ENCODE data around the gene IFI35.
"Not testable (repeated sequence)": the region's sequence is repeated elsewhere in the genome, so short reads cannot be mapped to it uniquely, and the experiment has no call there.

IFI35 gene

DNA sequence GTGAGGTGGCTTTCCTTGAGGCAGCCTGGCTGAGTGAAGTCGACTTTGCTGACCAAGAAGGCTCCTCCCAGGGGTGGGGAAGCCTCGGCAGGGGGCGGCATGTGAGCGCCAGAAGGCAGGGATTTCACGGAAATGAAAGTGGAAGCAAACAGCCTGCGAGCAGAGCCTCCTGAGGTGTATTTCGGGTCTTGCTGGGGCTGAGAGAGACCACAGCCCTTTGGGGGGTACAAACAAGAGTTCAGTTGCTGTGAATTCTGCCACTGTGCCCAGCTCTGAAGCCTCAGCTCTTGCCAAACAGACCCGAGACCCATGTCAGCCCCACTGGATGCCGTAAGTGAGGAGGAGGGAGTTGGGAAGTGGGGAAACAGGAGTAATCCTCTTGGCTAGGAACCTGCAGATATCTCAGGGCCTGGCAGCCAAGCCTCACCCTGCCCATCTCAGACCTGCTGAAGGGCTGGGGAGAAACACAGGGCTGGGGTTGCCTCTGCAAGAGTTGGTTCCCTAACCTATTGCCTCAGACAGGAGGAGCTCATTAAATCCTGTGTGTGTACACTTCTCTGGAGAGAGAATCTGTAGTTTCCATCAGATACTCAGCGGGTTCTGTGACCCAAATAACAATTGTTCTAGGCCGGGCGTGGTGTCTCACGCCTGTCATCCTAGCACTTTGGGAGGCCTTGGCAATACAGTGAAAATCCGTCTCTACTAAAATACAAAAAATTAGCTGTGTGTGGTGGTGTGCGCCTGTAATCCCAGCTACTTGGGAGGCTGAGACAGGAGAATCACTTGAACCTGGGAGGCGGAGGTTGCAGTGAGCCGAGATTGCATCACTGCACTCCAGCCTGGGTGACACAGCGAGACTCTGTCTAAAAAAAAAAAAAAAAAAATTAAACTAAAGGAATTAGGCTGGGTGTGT is at the start of gene IFI35:
Gene IFI35 (plus strand): TSS at position 146 of the 913 bp plus-strand sequence. CDS start 164 bp downstream, at position 310.
- peak; percentile 80 for DNase-seq

DNA sequence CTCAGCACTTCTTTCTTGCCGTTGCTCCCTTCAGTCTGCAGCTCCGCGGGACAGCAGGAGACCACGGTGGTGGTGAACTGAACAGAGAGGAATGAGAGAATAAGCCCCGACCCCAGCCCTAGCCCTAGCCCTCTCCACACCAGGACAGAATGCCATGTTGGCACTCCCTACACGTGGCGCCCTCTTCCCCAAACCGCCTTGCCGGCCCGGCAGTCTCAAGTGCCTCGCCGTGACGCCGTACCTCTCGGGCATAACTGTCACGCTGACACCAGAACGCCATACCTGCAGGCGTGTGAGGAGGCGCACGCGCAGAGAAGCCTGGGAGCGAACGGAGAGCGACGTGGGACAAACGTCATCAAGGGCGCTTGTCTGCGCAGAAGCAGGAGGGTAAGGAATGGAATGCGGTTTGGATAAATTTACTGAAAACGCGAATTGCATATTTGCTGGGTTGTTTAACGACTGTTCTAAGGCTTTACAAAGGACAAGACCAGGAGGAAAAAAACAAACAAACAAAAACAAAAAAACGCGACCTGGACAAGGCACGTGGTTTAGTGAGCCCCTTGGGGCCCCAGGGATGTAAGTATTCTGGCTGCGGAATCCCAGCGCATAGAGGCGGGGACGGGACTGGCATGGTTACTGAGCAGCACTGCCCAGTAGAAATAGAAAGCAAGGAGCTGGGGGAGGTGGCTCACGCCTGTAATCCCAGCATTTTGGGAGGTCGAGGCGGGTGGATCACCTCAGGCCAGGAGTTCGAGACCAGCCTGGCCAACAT is 42.2 kb upstream of the IFI35 start, which contains the start of gene AARSD1:
Gene AARSD1 (minus strand): TSS at position 294 of the 772 bp plus-strand sequence. CDS start 14 bp downstream, at position 280.
- DNase-seq = peak; percentile 89

- no peak for DNase-seq
These were observed 38.7 kb upstream of the IFI35 start for GRCh38 chr17:42967925-42968324.

GRCh38 chr17:42969001-42969581 is 37.5 kb upstream of the IFI35 start:
- no peak for DNase-seq

GRCh38 chr17:42971589-42971988 is 35.0 kb upstream of the IFI35 start:
- no peak for DNase-seq

DNA sequence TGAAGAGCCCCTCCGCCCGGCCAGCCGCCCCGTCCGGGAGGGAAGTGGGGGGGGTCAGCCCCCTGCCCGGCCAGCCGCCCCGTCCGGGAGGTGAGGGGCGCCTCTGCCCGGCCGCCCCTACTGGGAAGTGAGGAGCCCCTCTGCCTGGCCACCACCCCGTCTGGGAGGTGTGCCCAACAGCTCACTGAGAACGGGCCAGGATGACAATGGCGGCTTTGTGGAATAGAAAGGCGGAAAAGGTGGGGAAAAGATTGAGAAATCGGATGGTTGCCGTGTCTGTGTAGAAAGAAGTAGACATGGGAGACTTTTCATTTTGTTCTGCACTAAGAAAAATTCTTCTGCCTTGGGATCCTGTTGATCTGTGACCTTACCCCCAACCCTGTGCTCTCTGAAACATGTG is 33.3 kb upstream of the IFI35 start:
- not testable (repeated sequence) for DNase-seq

DNA sequence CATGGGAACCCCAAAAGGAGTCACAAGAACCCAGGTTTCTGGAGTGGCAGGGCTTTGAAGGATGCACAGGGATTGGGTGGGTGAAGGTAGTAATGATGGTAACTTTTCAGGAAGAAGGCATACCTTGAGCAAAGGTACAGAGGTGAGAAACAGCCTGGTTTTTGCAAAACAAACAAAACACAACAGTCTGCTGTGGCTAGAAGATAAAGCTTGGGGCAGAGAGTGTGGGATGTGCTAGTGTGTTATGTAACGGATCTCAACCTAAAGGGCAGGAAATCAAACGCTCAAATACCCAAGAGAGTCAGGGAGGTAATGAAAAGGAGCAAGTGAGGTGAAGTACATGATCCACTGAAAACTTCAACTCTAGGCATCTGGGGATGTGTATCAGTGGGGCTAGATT is 31.3 kb upstream of the IFI35 start:
- DNase-seq = no peak

- DNase-seq = not testable (repeated sequence)
These were observed 30.9 kb upstream of the IFI35 start for GRCh38 chr17:42975701-42976100.

DNA sequence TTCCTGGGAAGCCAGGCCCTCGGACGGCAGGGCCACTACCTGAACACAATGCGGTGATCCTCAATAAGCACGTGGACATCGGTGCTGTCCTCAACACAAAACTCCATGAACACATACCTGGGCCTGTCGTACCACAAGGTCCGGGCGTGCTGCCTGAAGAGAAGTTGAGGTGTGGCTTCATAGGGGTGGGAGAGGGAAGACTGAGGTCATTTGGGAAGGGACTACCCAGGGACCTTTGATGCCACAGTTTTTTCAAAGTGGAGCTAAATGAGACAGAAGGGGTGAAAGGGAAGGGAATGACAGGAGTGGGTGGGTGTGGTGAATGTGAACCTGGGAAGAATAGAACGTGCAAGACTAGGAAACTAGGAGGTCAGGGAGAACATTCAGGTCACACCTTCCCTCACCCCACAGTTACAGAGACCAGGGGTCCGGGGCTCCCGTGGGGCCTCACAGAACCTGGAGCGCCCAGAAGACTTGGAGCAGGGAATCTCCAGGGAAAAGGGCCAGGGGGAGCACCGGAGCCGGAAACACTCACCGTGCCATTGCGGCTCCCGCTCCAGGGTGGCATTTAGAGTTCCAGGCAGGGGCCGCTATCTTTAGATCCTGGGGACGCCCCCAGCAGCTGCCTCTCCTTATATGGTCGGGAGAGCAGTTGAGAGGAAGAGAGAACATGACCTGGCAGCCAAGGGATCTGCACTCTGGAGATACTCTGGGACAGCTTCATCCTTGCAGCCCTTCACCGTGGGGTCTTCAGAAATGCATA is 26.9 kb upstream of the IFI35 start, which contains the start of gene PTGES3L:
Gene PTGES3L (minus strand): TSS at position 570 of the 763 bp plus-strand sequence. CDS start 27 bp downstream, at position 543.
- no peak for DNase-seq

GRCh38 chr17:42980274-42980765 is 26.3 kb upstream of the IFI35 start, which contains the start of gene RUNDC1:
TSS of gene RUNDC1 (plus strand) at chr17:42980565. CDS start at chr17:42980577, 12 bp downstream.
- peak; percentile 79 for DNase-seq

GRCh38 chr17:42980766-42981397 is 25.7 kb upstream of the IFI35 start:
- DNase-seq = peak; percentile 52

- no peak for DNase-seq
These were observed 24.3 kb upstream of the IFI35 start for GRCh38 chr17:42982266-42982665.

DNA sequence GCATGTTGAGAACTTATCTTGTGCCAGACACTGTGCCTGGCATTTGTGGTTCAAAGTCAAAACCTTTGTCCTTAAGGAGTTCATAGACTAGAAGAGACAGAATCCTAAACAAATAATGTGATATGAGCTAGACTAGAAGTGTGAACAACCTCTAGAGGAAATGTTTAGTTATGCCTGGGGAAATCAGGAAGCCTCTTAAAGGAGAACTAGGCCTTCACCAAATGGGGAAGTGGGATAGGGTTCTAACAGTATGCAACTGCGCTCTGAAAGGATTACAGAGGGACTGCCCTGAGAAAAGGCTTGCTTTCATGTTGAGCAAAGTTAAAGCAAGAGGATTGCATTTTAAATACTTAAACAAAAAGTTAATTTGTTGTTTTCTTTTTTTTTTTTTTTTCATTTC is 21.4 kb upstream of the IFI35 start:
- no peak for DNase-seq

GRCh38 chr17:42989141-42989540 is 17.4 kb upstream of the IFI35 start:
- no peak for DNase-seq

DNA sequence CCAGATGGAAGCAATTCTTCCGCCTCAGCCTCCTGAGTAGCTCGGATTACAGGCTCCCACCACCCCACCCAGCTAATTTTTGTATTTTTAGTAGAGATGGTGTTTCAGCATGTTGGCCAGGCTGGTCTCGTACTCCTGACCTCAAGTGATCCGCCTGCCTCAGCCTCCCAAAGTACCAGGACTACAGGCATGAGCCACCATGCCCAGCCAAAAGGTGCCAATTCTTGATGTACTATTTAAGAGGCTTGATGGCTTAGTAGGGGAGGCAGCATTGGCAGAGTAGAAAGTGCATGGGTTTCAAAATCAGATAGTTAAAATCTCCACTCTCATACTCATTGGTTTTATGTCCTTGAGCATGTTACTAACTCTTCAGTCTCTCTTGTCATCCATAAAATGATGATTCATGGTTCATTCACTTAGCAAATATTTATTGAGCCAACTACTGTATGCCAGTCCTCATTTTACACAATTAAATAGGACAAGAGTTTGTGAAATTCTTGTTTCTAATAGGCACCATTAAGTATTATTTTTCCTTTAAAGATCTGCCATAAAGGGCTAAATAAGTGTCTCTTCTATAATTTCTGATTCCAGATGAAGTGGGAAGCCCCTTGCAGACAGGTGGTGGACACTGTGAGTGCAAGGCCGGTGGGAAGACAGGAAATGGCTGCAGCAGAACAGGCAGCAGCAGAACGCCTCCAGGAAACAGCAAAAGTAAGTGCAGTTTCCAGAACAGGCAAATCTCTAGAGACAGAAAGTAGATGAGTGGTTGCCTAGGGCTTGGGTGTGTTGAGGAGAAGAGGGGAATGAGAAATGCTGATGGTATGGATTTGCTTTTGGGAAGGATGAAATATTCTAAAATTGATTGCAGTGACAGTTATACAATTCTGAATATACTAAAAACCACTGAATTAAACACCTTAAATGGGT is 16.6 kb upstream of the IFI35 start:
- no peak for DNase-seq

DNA sequence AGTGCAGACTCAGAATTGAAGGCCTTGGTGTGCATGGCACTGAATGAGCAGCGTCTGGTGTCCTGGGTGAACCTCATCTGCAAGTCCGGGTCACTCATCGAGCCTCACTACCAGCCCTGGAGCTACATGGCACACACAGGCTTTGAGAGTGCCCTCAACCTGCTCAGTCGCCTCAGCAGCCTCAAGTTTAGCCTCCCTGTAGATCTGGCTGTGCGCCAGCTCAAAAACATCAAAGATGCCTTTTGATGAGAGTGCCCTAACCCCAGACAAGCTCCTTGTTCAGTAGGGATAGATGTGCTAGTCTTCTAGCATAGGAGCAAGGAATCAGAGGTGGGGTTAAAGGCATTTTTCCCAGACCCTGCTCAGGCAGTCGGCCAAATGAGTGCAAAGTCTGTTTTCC is 15.1 kb upstream of the IFI35 start:
- DNase-seq = no peak

DNA sequence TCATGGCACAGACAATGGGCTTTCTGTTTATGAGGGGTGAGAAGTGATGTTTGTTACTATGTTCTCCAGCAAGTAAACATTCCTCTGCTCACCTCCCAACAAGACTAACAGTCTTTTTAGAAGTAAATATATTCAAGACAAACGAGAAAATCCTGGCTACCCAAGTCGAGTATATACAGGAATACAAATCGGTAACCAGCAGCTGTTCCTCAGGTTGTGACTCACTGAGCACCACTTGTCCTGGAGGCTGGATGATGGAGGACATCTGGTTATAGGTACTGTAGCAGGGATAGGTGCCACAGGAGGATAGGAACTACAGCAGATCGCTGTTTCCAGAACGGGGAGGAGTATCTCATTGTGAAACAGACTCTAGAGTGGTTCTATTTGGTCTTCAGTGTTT is 13.7 kb upstream of the IFI35 start:
- DNase-seq = no peak

DNA sequence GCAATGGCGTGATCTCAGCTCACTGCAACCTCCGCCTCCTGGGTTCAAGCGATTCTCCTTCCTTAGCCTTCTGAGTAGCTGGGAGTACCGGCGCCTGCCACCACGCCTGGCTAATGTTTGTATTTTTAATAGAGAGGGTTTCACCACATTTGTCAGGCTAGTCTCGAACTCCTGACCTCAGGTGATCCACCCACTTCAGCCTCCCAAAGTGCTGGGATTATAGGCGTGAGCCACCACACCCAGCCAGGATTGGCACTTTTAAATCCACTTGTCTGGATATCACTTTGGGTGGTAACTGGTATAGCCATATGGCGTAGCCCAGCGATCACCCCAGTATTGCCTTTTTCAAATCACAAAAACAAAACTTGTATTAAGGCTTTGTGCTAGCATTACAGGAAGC is 12.7 kb upstream of the IFI35 start:
- DNase-seq = not testable (repeated sequence)

- DNase-seq = no peak
These were observed 9.1 kb upstream of the IFI35 start for GRCh38 chr17:42997390-42997983.
